Measurements from ENCODE around the gene CCDC85C. TPM values are rescaled to one million over a fixed set of nuclear protein-coding genes. Genes with fewer than 3 reads are reported as not detected.

Gene CCDC85C
- total RNA-seq, 1 donor from 2014 or later: 7.0 TPM

DNA sequence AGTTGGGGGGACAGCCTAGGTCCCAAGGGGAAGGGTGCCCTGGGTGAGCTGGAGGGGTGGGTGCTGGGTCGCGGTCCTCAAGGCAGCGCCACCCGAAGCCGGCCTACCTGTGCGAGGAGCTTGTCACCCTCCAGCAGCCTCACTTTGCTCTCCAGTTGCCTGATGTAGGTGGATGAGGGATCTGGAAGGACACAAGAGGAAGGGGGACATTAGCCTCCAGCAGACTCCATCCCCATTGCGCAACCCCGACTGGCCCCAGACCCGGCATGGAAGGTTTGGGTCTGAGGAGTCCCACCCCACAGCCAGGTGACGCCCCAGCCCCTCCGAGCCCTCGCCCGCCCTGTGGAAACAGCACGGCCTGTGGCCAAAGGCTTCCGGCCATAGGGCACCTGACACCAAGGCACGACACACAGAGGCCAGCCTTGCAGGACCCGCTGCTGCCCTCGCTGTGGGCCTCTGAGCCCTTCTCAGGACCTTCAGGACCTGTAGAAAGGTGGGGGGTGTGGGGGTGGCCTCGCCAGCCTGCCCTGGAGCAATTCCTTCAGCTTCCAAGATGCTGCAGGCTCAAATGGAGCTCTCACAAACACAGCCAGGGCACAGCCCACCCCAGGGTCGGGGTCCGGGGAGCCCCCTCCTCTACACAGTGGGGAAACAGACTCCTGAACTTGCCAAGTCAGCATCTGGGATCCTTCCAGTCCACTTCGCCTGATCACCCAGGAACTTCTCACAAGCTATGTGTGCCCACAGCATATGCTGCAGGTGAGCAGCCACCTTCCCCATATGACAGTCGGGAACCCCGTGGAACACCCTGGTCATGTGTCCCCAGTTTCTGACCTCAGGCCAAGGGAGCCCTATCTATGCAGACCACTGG lies 67.9 kb downstream of the CCDC85C start:
- no peaks in the 10 kb centered on the region for H3K9me3 Mint-ChIP-seq (ENCODE audit: low read depth)
- TF ChIP-seq CTCF (IDR thresholded peaks at IDR 0.05): no peak
- H3K27me3 Mint-ChIP-seq (ENCODE audit: low read depth): no peaks in the 10 kb centered on the region
- H3K27ac Mint-ChIP-seq (ENCODE audit: unreplicated experiment): no peak overlapping the region
- H3K36me3 Mint-ChIP-seq (ENCODE audit: low read depth): no peaks in the 10 kb centered on the region
- peaks cover 54% of the 10 kb centered on the region for H3K4me1 Mint-ChIP-seq (ENCODE audit: low read depth)
- no peak for DNase-seq (ENCODE audit: low spot score)
- no peak overlapping the region for H3K4me3 Mint-ChIP-seq (ENCODE audit: unreplicated experiment)

DNA sequence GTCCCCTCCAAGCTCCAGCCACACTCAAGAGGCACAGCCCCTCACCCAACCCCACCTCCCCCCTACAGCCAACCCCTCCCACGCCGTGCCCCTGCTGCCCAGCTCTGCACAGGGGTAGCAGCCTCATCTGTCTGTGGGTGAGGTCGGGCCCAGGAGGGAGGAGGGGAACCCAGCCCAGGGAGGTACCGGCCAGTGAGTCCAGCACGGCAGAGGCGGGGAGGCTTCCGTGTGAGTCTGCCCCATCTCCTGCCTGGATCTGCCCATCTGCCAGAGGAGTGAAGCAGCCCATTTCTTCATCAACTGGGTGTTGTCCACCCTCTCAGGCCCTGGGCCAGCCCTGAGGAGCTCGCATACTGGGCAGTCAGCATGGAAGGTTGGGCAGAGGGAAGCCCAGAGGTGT lies 68.6 kb downstream of the CCDC85C start:
- no peak overlapping the region for H3K27ac Mint-ChIP-seq (ENCODE audit: unreplicated experiment)
- H3K9me3 Mint-ChIP-seq (ENCODE audit: low read depth): no peaks in the 10 kb centered on the region
- no peak overlapping the region for H3K4me3 Mint-ChIP-seq (ENCODE audit: unreplicated experiment)
- no peaks in the 10 kb centered on the region for H3K36me3 Mint-ChIP-seq (ENCODE audit: low read depth)
- peaks cover 61% of the 10 kb centered on the region for H3K4me1 Mint-ChIP-seq (ENCODE audit: low read depth)
- no peak for DNase-seq (ENCODE audit: low spot score)
- TF ChIP-seq CTCF (IDR thresholded peaks at IDR 0.05): no peak
- H3K27me3 Mint-ChIP-seq (ENCODE audit: low read depth): no peaks in the 10 kb centered on the region

DNA sequence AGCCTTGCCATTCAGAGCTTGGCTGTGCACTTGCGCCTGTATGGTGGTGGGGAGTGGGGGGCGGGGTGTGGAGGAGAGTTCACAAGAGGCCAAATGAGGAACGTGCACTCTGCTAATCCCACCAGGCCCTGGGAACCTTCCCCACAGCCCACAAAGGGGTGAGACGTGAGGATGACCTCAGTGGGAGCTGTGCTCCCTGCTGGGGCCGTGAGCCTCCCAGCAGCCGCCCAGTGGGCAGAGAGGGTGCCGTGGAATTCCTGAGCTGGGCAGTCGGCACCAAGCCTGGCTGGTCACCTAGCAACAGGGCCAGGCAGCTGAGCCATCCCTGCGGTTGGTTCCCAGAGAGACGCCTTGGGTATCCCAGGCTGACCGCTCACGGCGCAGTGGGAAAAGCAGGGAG lies 69.1 kb downstream of the CCDC85C start:
- Mint-ChIP-seq H3K4me1 (ENCODE audit: low read depth) (peaks cover 67% of the 10 kb centered on the region), H3K4me3 (ENCODE audit: unreplicated experiment) (no peak overlapping the region), H3K27ac (ENCODE audit: unreplicated experiment) (no peak overlapping the region), H3K36me3 (ENCODE audit: low read depth) (no peaks in the 10 kb centered on the region), H3K27me3 (ENCODE audit: low read depth) (no peaks in the 10 kb centered on the region), H3K9me3 (ENCODE audit: low read depth) (no peaks in the 10 kb centered on the region)
- TF ChIP-seq CTCF (IDR thresholded peaks at IDR 0.05): peak; percentile 15
- no peak for DNase-seq (ENCODE audit: low spot score)

GRCh38 chr14:99534333-99534732 lies 69.7 kb downstream of the CCDC85C start:
- H3K4me3 Mint-ChIP-seq (ENCODE audit: unreplicated experiment): no peak overlapping the region
- H3K36me3 Mint-ChIP-seq (ENCODE audit: low read depth): no peaks in the 10 kb centered on the region
- H3K27ac Mint-ChIP-seq (ENCODE audit: unreplicated experiment): no peak overlapping the region
- DNase-seq (ENCODE audit: low spot score): no peak
- no peak for TF ChIP-seq CTCF (IDR thresholded peaks at IDR 0.05)
- H3K4me1 Mint-ChIP-seq (ENCODE audit: low read depth): peaks cover 67% of the 10 kb centered on the region
- H3K9me3 Mint-ChIP-seq (ENCODE audit: low read depth): no peaks in the 10 kb centered on the region
- H3K27me3 Mint-ChIP-seq (ENCODE audit: low read depth): no peaks in the 10 kb centered on the region

DNA sequence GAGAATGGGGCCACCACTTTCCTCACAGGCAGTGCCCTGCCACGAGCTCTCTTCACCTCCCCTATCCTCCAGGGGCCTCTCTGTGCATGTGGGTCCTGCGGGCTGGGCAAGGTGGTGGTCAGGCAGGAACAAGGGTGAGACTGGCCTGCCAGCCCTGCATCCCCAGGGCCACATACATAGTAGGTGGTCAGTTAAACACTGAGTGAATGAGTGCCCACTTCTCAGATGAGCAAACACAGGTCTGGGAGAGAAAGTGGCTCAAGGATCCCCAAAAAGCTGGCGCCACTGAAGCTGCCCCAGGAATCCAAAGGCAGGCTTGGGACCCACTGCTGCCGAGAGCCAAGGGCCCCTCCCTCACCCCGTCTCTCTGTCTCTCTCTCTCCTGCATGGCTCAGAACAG lies 71.7 kb downstream of the CCDC85C start:
- H3K27ac Mint-ChIP-seq (ENCODE audit: unreplicated experiment): no peak overlapping the region
- no peaks in the 10 kb centered on the region for H3K36me3 Mint-ChIP-seq (ENCODE audit: low read depth)
- H3K4me1 Mint-ChIP-seq (ENCODE audit: low read depth): peaks cover 50% of the 10 kb centered on the region
- DNase-seq (ENCODE audit: low spot score): no peak
- TF ChIP-seq CTCF (IDR thresholded peaks at IDR 0.05): no peak
- no peak overlapping the region for H3K4me3 Mint-ChIP-seq (ENCODE audit: unreplicated experiment)
- no peaks in the 10 kb centered on the region for H3K27me3 Mint-ChIP-seq (ENCODE audit: low read depth)
- H3K9me3 Mint-ChIP-seq (ENCODE audit: low read depth): no peaks in the 10 kb centered on the region

All from chondrocyte (in vitro differentiated cells).